Mesodermal cell (in vitro differentiated cells): ENCODE data around the gene CFAP53.

ENCODE experiments used
- H3K27ac ChIP-seq: 2 replicates; pipeline ENCODE4 v1.7.0; 2013; ENCODE audit warnings: mild to moderate bottlenecking, low read depth, low read length, moderate library complexity; ENCODE audit not compliant: severe bottlenecking
- H3K36me3 ChIP-seq: 2 replicates; pipeline ENCODE4 v1.7.1; 2013; ENCODE audit warnings: mild to moderate bottlenecking, low read length, moderate library complexity; ENCODE audit not compliant: control insufficient read depth, insufficient read depth
- H3K4me1 ChIP-seq: one replicate; pipeline ENCODE4 v1.7.1; 2013; ENCODE audit warnings: mild to moderate bottlenecking, low read length; ENCODE audit not compliant: insufficient read depth, control insufficient read depth, poor library complexity, severe bottlenecking
- H3K4me3 ChIP-seq: 2 replicates; pipeline ENCODE4 v1.7.0; 2013; ENCODE audit warnings: low read length, control low read depth, mild to moderate bottlenecking; ENCODE audit not compliant: insufficient read depth, poor library complexity, severe bottlenecking; ENCODE audit errors: extremely low read depth
- H3K9me3 ChIP-seq: 2 replicates; pipeline ENCODE4 v1.7.1; 2013; ENCODE audit warnings: mild to moderate bottlenecking, low read length, moderate library complexity; ENCODE audit not compliant: control insufficient read depth
- WGBS, 2 experiments: methylation state at CpG; one replicate each; pipeline ENCODE4 v1.1.5; 2013; ENCODE audit warnings: missing lambda C conversion rate in 2 of 2; ENCODE audit not compliant: insufficient coverage in 2 of 2; 5-methylcytosine and 5-hydroxymethylcytosine counted together

Gene CFAP53

DNA sequence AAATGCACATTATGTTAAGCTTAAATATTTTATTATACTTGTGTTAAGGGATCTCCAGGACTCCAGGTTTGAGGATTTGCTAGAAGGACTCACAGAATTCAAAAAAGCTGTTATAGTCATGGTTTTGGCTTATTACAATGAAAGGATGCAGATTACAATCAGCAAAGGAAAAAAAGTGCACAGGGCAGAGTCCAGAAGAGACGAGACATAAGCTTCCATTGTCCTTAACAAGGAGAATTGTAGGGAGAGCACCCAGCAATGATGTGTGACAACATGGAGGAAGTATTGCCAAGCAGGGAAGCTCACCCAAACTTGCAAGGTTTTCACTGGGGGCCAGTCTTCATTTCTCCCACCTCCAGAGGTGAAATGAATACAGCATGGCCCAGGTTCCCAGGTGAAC is 58.6 kb downstream of the CFAP53 start:
- WGBS, 2 experiments: 87 to 100% methylated on average over 1 of the region's 1 CpG
- no peak overlapping the region for H3K27ac ChIP-seq
- H3K4me3 ChIP-seq: no peak overlapping the region
- H3K9me3 ChIP-seq: no peaks in the 10 kb centered on the region
- no peaks in the 10 kb centered on the region for H3K4me1 ChIP-seq
- H3K36me3 ChIP-seq: no peaks in the 10 kb centered on the region

DNA sequence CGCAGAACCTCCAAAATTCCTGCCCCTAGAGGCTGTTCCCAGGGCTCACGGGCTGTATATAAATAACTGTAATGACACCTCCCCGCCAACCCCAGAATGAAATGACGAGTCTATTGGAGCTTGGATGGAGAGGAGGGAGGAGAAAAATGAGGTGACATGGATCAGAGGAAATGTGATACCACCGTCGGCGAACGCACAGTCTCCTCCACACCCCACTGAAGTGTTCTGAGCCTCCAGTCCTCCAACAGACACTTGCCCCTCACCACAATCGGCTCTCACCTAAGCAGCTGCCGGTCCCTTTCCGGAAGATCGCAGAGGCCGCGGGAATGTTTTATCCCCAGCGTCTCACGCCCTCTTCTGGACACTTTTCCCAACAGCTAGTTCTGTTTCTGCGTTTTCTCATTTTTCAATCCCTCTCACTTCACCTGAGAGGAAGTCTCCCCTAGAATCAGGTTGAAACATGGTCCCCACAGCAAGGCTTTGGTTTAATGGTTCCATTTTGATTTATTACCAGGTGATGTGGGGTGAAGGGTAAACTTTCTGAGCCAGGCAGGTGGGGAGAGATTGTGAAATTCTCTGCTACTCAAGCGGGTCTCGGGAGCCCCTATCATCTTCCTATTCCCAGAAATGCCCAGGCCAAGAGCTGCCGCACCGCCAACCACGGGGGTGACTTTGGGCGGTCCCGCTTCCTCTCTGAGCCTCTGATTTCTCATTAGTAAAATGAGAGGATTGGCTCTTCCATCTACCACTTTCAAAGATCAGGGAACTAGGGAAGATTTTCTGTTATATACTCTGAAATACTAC is 62.3 kb downstream of the CFAP53 start:
- Histone ChIP-seq H3K4me3 (no peak overlapping the region), H3K9me3 (no peaks in the 10 kb centered on the region), H3K4me1 (no peaks in the 10 kb centered on the region), H3K27ac (no peak overlapping the region), H3K36me3 (no peaks in the 10 kb centered on the region)
- WGBS, 2 experiments: 2 to 6% methylated on average over 12 to 14 of the region's 24 CpGs

DNA sequence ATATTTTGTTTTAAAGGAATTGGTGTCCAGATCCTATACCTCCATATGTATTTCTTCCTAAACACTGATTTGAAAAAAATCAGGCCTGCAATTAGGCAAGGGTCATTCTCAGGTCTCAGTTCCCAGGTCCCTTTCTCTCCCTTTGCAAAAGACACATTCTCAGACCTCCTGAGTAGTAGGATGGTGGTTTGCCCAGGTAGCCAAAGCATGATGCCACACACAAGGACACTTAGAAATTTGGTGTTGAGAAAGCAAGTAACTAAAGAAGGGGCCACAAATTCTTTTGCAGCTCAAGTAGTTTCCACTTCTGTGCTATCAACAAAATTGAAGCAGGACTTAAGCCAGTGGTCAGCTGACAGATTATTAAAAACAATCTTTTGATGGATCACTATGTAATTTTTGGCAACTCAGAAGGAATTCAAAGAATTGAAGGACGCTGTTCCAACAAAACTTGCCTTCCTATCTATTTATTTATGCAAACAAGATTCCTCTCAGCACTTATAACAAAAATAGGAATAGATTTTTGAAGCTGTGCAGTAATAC is 64.7 kb downstream of the CFAP53 start:
- Histone ChIP-seq H3K9me3 (no peaks in the 10 kb centered on the region), H3K4me1 (no peaks in the 10 kb centered on the region), H3K36me3 (no peaks in the 10 kb centered on the region), H3K27ac (no peak overlapping the region), H3K4me3 (no peak overlapping the region)
- WGBS, 2 experiments: no CpG with 5 or more reads among the region's 1 CpG

DNA sequence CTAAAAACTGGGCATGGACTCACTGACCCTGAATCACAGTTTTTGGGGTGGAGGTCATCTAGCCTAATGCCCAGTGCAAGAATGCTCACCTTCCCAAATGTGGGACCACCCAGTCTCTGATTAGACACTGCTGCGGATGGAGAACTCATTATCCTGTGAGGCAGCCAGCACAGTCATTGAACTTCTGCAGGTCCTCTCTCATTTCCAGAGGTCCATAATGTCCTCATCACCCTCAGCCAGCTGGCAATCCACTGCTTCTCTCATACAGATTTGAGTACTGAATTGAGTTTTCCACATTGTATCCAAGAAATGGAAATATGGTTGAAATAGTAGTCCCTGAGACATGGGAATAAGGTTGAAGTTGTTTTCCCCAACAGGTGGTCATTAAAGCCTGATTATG is 66.4 kb downstream of the CFAP53 start:
- Histone ChIP-seq H3K36me3 (no peaks in the 10 kb centered on the region), H3K9me3 (no peaks in the 10 kb centered on the region), H3K4me1 (no peaks in the 10 kb centered on the region), H3K4me3 (no peak overlapping the region), H3K27ac (no peak overlapping the region)
- 89 to 100% methylated on average over 1 of the region's 1 CpG for WGBS, 2 experiments

DNA sequence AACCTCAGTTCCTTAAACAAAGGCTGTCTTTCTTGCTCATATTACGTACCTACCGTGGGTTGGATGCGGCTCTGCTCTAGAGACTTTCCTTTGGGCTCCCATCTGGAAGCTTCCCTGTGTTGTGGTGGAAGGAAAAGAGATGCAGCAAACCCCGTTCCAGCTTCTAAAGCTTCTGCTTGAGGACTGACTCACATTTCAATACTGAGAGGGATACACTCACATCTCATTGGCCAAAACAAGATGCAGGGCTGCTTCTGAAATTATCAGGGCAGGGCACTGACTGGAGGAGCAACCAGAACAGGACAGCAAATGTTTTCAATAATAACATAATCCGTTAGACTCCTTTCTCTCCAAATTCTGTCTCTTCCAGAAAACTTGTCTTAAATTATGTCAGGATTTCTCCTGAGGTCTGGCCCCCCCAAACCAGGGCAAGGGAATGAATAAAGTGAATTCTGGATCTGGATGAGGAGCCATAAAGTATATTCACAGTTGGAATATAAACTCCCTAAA is 66.9 kb downstream of the CFAP53 start:
- 83 to 100% methylated on average over 1 to 3 of the region's 5 CpGs for WGBS, 2 experiments
- H3K4me1 ChIP-seq: no peaks in the 10 kb centered on the region
- no peak overlapping the region for H3K4me3 ChIP-seq
- H3K9me3 ChIP-seq: no peaks in the 10 kb centered on the region
- H3K27ac ChIP-seq: no peak overlapping the region
- H3K36me3 ChIP-seq: no peaks in the 10 kb centered on the region

DNA sequence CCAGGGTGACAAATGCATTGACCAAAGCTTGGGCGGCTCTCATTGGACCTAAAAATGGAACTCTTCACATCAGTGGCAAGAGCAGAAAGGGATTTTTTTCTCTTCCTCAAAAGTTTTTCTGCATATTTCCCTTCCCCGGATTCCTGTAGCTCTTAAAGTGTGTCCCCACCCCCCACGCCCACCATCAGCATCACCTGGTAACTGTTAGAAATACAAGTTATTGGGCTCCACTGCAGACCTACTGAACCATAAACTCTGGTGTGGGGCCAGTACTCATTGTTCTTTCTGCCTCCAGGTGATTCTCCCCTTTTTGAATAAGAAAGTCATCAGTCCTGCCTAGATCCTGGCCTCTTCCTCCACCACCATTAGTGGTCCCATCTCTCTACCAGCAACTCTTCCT is 70.0 kb downstream of the CFAP53 start:
- Histone ChIP-seq H3K9me3 (no peaks in the 10 kb centered on the region), H3K27ac (no peak overlapping the region), H3K4me3 (no peak overlapping the region), H3K36me3 (no peaks in the 10 kb centered on the region), H3K4me1 (no peaks in the 10 kb centered on the region)
- 81 to 100% methylated on average over 1 to 3 of the region's 3 CpGs for WGBS, 2 experiments

DNA sequence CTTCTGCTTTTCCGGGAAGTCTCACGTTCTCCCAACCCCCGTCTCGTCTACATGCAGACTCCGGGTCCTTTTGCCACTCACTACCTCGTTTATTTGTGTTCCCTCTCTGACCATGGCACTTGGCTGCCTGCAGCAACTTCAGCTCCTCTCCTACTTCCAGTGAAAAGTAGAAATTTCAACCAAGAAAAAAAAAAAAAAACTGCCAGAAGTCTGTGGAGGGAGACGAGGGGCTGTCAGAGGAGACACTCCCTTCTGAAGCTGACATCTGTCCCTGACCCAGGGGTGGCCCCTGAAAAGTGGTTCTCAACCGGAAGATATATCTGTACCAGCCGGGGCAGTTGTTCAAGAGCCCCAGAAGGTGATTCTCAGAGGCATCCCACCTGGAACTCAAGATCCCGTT is 70.6 kb downstream of the CFAP53 start:
- Histone ChIP-seq H3K9me3 (no peaks in the 10 kb centered on the region), H3K27ac (no peak overlapping the region), H3K4me3 (no peak overlapping the region), H3K4me1 (no peaks in the 10 kb centered on the region), H3K36me3 (no peaks in the 10 kb centered on the region)
- 42 to 45% methylated on average over 9 to 10 of the region's 10 CpGs for WGBS, 2 experiments

DNA sequence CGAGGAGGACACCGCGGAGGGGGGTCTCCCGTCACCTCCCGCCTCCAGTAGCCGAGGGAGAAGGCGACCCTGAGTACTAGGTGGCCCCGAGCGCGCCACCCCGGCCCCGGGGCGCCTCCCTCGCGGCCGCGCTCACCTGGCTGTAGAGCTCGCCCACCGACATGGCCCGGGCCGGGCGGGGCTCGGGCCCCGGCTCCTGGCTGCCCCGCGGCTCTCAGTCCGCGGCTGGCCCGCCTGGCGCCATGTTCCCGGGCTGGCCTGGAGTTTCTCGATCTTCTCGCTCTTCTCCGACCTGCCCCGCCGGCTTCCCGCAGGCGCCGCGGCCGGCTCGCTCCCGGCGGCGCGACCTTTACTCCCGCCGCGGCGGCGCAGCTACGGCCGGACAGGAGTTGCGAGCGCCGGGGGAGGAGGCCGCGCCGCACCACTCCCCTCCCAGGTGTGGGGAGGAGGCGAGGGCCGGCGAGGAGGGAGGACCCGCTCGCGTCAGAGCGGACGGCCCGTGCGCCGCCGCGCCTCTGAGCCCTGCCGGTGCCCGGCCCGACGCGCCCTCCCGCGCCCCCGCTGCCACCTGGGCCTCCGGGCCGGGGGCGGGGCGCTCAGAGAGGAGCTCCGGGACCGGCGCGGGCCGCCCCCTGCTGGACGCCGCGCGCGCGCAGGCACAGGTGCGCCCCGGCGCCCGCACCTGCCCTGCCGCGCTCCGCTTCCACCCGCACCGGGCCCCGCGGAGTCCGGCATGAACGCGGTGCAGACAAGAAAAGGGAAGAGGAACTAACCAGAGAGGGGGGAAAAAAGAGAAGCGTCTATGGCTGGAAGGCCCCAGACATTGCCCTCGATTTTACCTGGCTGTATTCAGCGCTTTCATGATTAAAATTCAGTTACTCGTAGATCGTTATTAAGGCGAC is 71.4 kb downstream of the CFAP53 start, which contains the start of gene MYO5B:
MYO5B (minus strand) TSS at position 517 of the 902 bp plus-strand sequence; CDS start at position 163, 354 bp downstream.
- WGBS, 2 experiments: 2 to 4% methylated on average over 62 to 87 of the region's 115 CpGs
- H3K27ac ChIP-seq: no peak within 1 kb of the TSS
- H3K9me3 ChIP-seq: no peaks in the 10 kb centered on the region

DNA sequence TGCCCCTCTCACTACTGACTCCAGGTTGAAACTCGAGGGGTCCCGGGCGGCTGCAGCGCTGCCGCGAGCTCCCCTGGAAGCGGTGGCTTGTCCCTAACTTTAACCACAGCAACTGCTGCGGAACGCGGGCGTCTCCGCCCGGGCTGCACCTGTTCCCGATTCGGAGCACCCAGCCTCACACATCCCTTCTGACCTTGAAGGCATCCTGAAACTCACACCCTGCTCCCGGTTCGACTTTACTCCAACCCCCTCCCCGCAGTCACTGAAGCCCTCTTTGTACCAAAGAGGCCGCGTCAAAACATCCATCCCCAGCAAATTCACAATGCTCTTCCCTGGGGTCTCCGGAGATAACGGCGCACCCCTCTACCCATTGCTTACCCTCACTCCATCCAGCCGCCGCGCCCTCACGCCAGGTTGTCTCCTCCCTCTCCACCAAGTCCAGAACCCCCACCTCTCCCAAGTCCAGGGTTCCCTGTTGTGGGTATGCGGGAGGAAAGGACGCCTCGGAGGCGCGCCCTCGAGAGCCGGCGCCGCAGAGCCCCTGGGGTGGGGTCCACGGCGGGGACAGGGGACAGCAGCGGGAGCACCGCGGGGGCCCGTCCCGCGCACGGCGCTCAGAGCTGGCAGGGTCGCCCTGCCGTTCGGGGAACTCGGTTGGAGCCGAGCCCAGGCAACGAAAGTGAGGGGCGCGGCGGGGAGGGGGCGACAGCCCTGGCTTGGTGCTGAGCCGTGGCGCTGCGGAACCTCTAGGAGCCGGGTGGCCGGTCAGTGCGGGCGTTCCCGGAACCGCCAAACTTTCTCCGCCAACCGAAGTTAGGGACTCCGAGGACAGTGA is 72.3 kb downstream of the CFAP53 start:
- 1 to 2% methylated on average over 48 to 54 of the region's 68 CpGs for WGBS, 2 experiments
- no peaks in the 10 kb centered on the region for H3K4me1 ChIP-seq
- H3K9me3 ChIP-seq: no peaks in the 10 kb centered on the region
- H3K27ac ChIP-seq: no peak overlapping the region
- H3K36me3 ChIP-seq: no peaks in the 10 kb centered on the region
- peak overlapping the region; percentile 45 for H3K4me3 ChIP-seq

More for the DNA sequence above, 71.4 kb downstream of the CFAP53 start, which contains the start of gene MYO5B:
- H3K36me3 ChIP-seq: no peaks in the 10 kb centered on the region
- no peaks in the 10 kb centered on the region for H3K4me1 ChIP-seq
- peak within 1 kb of the TSS; percentile 45 for H3K4me3 ChIP-seq
